Keratinocyte (primary cell): Measurements from ENCODE around the gene MEF2B. TPM values are rescaled to one million over a fixed set of nuclear protein-coding genes. Genes with fewer than 3 reads are reported as not detected.

Source experiments
- DNase-seq: peaks from one replicate; pipeline ENCODE4 v3.0.0-alpha.2; 2011; ENCODE audit warnings: low read depth, missing footprints, low spot score
- FAIRE-seq: peaks from 2 replicates; lab custom pipeline; 2011; peaks lifted over from hg19 to GRCh38; lab: Jason Lieb, UNC
- H2AFZ ChIP-seq: 2 replicates; pipeline ENCODE4 v1.6.0; 2012; ENCODE audit warnings: low read length, control low read depth, inconsistent platforms; ENCODE audit not compliant: control insufficient read depth
- H3K27ac ChIP-seq: 2 replicates; pipeline ENCODE4 v1.5.1; 2011; ENCODE audit warnings: low read length; ENCODE audit not compliant: control insufficient read depth, insufficient read depth
- H3K27me3 ChIP-seq: 3 replicates; pipeline ENCODE4 v1.6.0; 2011; ENCODE audit warnings: low read length; ENCODE audit not compliant: control insufficient read depth, insufficient read depth; ENCODE audit errors: extremely low read depth
- H3K36me3 ChIP-seq, 2 experiments: 2 replicates in 1 of 2; 3 replicates in 1 of 2; pipeline ENCODE4 v1.5.1; 2011; ENCODE audit warnings: low read length in 2 of 2, mild to moderate bottlenecking in 1 of 2; ENCODE audit not compliant: control insufficient read depth in 2 of 2, insufficient read depth in 2 of 2; ENCODE audit errors: extremely low read depth in 1 of 2
- H3K4me1 ChIP-seq: 3 replicates; pipeline ENCODE4 v1.5.1; 2011; ENCODE audit warnings: low read length; ENCODE audit not compliant: control insufficient read depth, insufficient read depth; ENCODE audit errors: extremely low read depth
- H3K4me2 ChIP-seq: 3 replicates; pipeline ENCODE4 v1.6.0; 2011; ENCODE audit warnings: low read depth, low read length; ENCODE audit not compliant: control insufficient read depth, insufficient read depth; ENCODE audit errors: extremely low read depth
- H3K4me3 ChIP-seq, 3 experiments: fragments of 200-600 bp in 1 of 3; sonication (generic) in 1 of 3; 2 replicates in 2 of 3; 3 replicates in 1 of 3; pipeline ENCODE4 v1.5.1; 2011 to 2016; ENCODE audit warnings: low read length in 3 of 3, mild to moderate bottlenecking in 3 of 3, control low read depth in 2 of 3, inconsistent platforms in 1 of 3, low read depth in 1 of 3, mixed read lengths in 1 of 3, mixed run types in 1 of 3, moderate library complexity in 1 of 3; ENCODE audit not compliant: control insufficient read depth in 2 of 3, insufficient read depth in 2 of 3; ENCODE audit errors: extremely low read depth in 1 of 3
- H3K79me2 ChIP-seq: 2 replicates; pipeline ENCODE4 v1.6.0; 2012; ENCODE audit warnings: low read length; ENCODE audit not compliant: control insufficient read depth, insufficient read depth
- H3K9ac ChIP-seq: 3 replicates; pipeline ENCODE4 v1.6.0; 2011; ENCODE audit warnings: low read length; ENCODE audit not compliant: control insufficient read depth, insufficient read depth; ENCODE audit errors: extremely low read depth
- H3K9me1 ChIP-seq: 3 replicates; pipeline ENCODE4 v1.6.0; 2011; ENCODE audit warnings: low read length; ENCODE audit not compliant: control insufficient read depth, insufficient read depth; ENCODE audit errors: extremely low read depth
- H3K9me3 ChIP-seq: 2 replicates; pipeline ENCODE4 v1.5.1; 2012; ENCODE audit warnings: low read depth, low read length; ENCODE audit not compliant: control insufficient read depth
- H4K20me1 ChIP-seq: 3 replicates; pipeline ENCODE4 v1.6.0; 2011; ENCODE audit warnings: low read length; ENCODE audit not compliant: control insufficient read depth, insufficient read depth; ENCODE audit errors: extremely low read depth
- EZH2 ChIP-seq: IDR thresholded peaks from one replicate; pipeline ENCODE4 v1.6.1; 2012; ENCODE audit warnings: inconsistent platforms, mild to moderate bottlenecking, low read length, moderate library complexity
- dilution Hi-C: fragments of 300-500 bp; cut with MboI; formaldehyde crosslinking; loops from one replicate; pipeline ENCODE4 v1.7.0; 2020; ENCODE audit warnings: low sequenced_read_pairs; ENCODE audit not compliant: extremely low pct_ligation_motif_present
- polyA plus RNA-seq, 5 experiments: library from polyadenylated mRNA; depleted of rRNA in 3 of 5; stranded (reverse) in 3 of 5; stranded (forward) in 1 of 5; unstranded in 1 of 5; fragments of >200 nt; gene quantifications; 1 replicate in 1 of 5; 2 replicates in 3 of 5; 3 replicates in 1 of 5; pipeline versions ENCODE4 v1.2.1 to v1.2.3, GENCODE V29; 2011 to 2012; ENCODE audit warnings: missing spikeins in 2 of 5, low read depth in 1 of 5, low replicate concordance in 1 of 5
- TF ChIP-seq, protein P1 (sequence below), 3 experiments: IDR thresholded peaks in 1 of 3; conservative IDR thresholded peaks in 1 of 3; optimal IDR thresholded peaks in 1 of 3; 2 replicates in 2 of 3; 3 replicates in 1 of 3; pipeline versions ENCODE3 to v1.5.1; 2011; ENCODE audit warnings: low read length in 3 of 3, mild to moderate bottlenecking in 3 of 3, moderate library complexity in 2 of 3, control low read depth in 1 of 3, inconsistent platforms in 1 of 3; ENCODE audit not compliant: insufficient read depth in 2 of 3; ENCODE audit errors: extremely low read depth in 1 of 3

The MEF2B gene
- polyA plus RNA-seq, 1 donor (not counting 4 experiments of a cell fraction or from before 2014, with no cell fraction given): 0.05 TPM

DNA sequence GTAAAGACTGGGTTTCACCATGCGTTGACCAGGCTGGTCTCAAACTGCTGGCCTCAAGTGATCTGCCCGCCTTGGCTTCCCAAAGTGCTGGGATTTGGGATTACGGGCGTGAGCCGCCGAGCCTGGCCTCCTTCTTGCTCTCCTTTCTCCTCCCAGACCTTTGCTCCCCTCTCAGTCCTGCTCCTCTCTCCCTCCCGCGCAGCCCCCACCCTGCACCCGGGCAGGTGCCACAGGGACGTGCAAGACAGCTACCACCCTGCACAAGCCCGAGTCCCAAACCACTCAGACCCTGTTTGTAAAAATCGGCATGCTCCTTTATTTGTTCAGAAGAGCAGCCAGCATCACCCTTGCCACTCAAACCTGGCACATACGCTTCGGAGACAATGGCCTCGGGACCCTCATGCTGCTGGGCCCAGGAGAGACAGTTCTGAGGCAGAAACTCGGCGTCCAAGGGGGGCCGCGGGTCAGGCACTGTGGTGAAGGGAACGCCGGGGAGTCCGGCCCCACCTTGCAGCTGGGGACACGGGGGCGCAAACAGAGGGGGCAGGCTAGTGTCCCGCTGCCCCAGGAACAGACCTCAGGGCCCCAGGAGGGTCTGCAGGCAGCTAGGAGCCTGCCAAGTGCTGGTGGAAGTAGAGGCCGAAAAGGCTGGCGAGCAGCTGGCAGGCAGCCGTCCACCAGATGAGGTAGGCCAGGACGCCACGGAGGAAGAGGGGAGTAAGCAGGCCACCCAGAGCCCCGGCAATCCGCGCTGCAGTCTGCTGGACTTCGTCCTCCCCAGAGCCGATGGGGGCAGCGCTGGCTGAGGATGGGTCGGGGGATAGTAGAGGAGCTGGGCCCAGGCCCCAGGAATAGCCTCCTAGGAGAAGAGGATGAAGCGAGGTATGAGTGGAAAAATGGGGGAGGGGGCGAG is 50.5 kb downstream of the MEF2B start:
- H3K9me3 ChIP-seq: no peaks in the 10 kb centered on the region
- H4K20me1 ChIP-seq: no peaks in the 10 kb centered on the region
- no peak for FAIRE-seq
- H3K79me2 ChIP-seq: no peaks in the 10 kb centered on the region
- dilution Hi-C loops: no loop called here
- no peak overlapping the region for H3K9ac ChIP-seq
- H3K27ac ChIP-seq: no peak overlapping the region
- no peak overlapping the region for H2AFZ ChIP-seq
- no peak for DNase-seq
- no peaks in the 10 kb centered on the region for H3K9me1 ChIP-seq
- TF ChIP-seq, protein P1, sequence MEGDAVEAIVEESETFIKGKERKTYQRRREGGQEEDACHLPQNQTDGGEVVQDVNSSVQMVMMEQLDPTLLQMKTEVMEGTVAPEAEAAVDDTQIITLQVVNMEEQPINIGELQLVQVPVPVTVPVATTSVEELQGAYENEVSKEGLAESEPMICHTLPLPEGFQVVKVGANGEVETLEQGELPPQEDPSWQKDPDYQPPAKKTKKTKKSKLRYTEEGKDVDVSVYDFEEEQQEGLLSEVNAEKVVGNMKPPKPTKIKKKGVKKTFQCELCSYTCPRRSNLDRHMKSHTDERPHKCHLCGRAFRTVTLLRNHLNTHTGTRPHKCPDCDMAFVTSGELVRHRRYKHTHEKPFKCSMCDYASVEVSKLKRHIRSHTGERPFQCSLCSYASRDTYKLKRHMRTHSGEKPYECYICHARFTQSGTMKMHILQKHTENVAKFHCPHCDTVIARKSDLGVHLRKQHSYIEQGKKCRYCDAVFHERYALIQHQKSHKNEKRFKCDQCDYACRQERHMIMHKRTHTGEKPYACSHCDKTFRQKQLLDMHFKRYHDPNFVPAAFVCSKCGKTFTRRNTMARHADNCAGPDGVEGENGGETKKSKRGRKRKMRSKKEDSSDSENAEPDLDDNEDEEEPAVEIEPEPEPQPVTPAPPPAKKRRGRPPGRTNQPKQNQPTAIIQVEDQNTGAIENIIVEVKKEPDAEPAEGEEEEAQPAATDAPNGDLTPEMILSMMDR (optimal IDR thresholded peaks at IDR 0.05 in 1 of 3, IDR thresholded peaks at IDR 0.05 in 1 of 3, conservative IDR thresholded peaks at IDR 0.05 in 1 of 3; ENCODE audit: extremely low read depth in 1 of 3, insufficient read depth in 2 of 3, low read length in 3 of 3): no peak
- no peak for TF ChIP-seq EZH2
- no peak overlapping the region for H3K4me3 ChIP-seq
- H3K4me1 ChIP-seq: no peaks in the 10 kb centered on the region
- peaks cover 3 to 9% of the 10 kb centered on the region in 2 experiments for H3K36me3 ChIP-seq
- H3K4me2 ChIP-seq: no peak overlapping the region
- H3K27me3 ChIP-seq: no peaks in the 10 kb centered on the region

- DNase-seq (no peak), FAIRE-seq (no peak)
- Histone ChIP-seq H3K9ac (no peak overlapping the region), H3K36me3 (peaks cover 3 to 9% of the 10 kb centered on the region in 2 experiments), H3K4me2 (no peak overlapping the region), H3K9me3 (no peaks in the 10 kb centered on the region), H3K4me3 (no peak overlapping the region), H3K27me3 (peaks cover 3% of the 10 kb centered on the region), H3K79me2 (no peaks in the 10 kb centered on the region), H3K9me1 (no peaks in the 10 kb centered on the region), H3K27ac (no peak overlapping the region), H4K20me1 (no peaks in the 10 kb centered on the region), H3K4me1 (no peaks in the 10 kb centered on the region), H2AFZ (no peak overlapping the region)
- dilution Hi-C loops: no loop called here
- TF ChIP-seq, protein P1 (optimal IDR thresholded peaks at IDR 0.05 in 1 of 3, IDR thresholded peaks at IDR 0.05 in 1 of 3, conservative IDR thresholded peaks at IDR 0.05 in 1 of 3; ENCODE audit: extremely low read depth in 1 of 3, insufficient read depth in 2 of 3, low read length in 3 of 3): peak; percentile 54 to 81 (median 56)
- TF ChIP-seq EZH2: no peak
These were observed 54.1 kb downstream of the MEF2B start for GRCh38 chr19:19115954-19116353.
